Activated CD4-positive, alpha-beta memory T cell treated with anti-CD3 and anti-CD28 coated beads, Interleukin-2, amount 10 ng/mL, durations not matched to agents 7 days and 5 days (primary cell): ENCODE measurements around the gene DBNDD1. TPM values are rescaled to one million over a fixed set of nuclear protein-coding genes. Genes with fewer than 3 reads are reported as not detected.
"Not testable (repeated sequence)": the region's sequence is repeated elsewhere in the genome, so short reads cannot be mapped to it uniquely, and the experiment has no call there.

Source experiments
- CTCF ChIA-PET: fragments of 350-600 bp; sonication (Branson Sonifier 250); formaldehyde crosslinking; loops from one replicate; lab custom pipeline; 2021; ENCODE audit warnings: antibody characterized with exemption, inconsistent platforms; lab: Charles Lee
- POLR2A ChIA-PET: fragments of 350-600 bp; sonication (Branson Sonifier 250); formaldehyde crosslinking; loops from one replicate; lab custom pipeline; 2021; ENCODE audit warnings: antibody characterized with exemption; lab: Charles Lee
- DNase-seq: peaks from one replicate; pipeline ENCODE4 v3.0.0-alpha.2; 2020
- H3K27ac Mint-ChIP-seq: one replicate; pipeline ENCODE4 v1.8.0; 2021; ENCODE audit warnings: mild to moderate bottlenecking, mixed read lengths
- H3K27me3 Mint-ChIP-seq: one replicate; pipeline ENCODE4 v1.8.0; 2021; ENCODE audit warnings: mixed read lengths
- H3K36me3 Mint-ChIP-seq: one replicate; pipeline ENCODE4 v1.8.0; 2021; ENCODE audit warnings: low read depth, mixed read lengths
- H3K4me1 Mint-ChIP-seq: one replicate; pipeline ENCODE4 v1.8.0; 2021; ENCODE audit warnings: mixed read lengths
- H3K4me3 Mint-ChIP-seq: one replicate; pipeline ENCODE4 v1.8.0; 2021; ENCODE audit warnings: mild to moderate bottlenecking, mixed read lengths
- H3K9me3 Mint-ChIP-seq: one replicate; pipeline ENCODE4 v1.8.0; 2021; ENCODE audit warnings: mixed read lengths
- total RNA-seq, 2 experiments: library from RNA; stranded (reverse); gene quantifications; one replicate each; pipeline ENCODE4 v1.2.3, GENCODE V29; 2021

DBNDD1 gene
- total RNA-seq, 2 experiments from 2014 or later = not detected

DNA sequence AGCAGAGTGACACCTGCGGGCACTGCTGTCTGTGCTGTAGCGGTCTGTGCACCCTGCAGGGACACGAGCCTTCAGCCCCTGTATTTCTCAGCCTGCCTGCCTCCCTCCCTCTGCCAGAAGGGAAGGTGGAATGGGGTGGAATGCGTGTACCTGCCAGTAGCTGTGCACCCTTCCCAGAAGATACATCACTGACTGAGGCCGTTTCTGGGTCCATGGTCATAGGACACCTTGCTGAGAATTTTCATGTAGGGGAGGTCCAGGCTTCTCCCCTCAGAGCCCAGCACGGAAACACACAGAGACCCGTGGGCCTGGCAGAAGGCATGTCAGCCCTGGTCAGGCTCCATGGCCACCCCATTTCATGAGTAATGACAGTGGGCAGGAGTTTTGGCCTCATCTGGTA is 16.5 kb downstream of the DBNDD1 start:
- DNase-seq = no peak
- ChIA-PET POLR2A (no interaction called here), CTCF (no interaction called here)
- Mint-ChIP-seq H3K9me3 (no peaks in the 10 kb centered on the region), H3K27ac (no peak overlapping the region), H3K4me3 (no peak overlapping the region), H3K27me3 (no peaks in the 10 kb centered on the region), H3K36me3 (peaks cover 10% of the 10 kb centered on the region), H3K4me1 (no peaks in the 10 kb centered on the region)

DNA sequence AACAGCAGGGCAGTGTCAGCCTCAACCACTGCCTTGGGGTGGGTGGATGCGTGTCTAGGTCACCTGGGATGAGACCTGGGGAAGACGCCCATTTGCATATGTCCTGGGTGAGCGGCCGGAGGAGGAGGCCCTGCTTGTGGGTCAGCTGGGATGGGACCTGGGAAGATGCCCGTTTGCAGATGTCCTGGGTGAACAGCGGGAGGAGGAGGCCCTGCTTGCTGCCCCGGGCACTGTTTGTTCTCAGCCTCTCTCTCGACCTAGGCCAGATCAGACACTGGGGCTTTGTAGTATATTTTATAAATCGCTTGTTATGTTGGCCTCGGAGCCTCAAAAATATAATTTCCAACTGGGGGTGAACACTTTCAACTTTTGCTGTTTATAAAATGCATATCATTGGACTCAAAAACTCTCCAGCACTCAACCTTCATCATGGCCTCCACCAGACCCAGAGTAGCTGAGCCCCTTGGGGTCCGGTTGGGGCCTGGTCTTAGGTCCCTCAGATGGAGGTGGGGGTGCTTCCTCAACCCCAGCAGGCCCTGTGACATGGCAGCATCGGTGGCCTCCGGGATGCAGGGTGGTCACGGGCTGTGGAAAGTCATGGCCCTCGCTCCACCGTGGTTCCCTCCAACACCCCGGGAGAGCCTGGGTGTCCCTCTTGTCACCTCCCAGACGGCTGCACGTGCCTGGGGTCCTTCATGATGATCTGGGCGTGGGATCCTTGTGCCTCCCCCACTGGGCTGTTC is 17.3 kb downstream of the DBNDD1 start:
- Mint-ChIP-seq H3K36me3 (peaks cover 13% of the 10 kb centered on the region), H3K9me3 (no peaks in the 10 kb centered on the region), H3K4me3 (no peak overlapping the region), H3K27me3 (no peaks in the 10 kb centered on the region), H3K27ac (no peak overlapping the region), H3K4me1 (no peaks in the 10 kb centered on the region)
- ChIA-PET CTCF (no interaction called here), POLR2A (no interaction called here)
- no peak for DNase-seq

- CTCF ChIA-PET = no interaction called here
- Mint-ChIP-seq H3K4me1 (peaks cover 2% of the 10 kb centered on the region), H3K36me3 (peaks cover 23% of the 10 kb centered on the region), H3K27me3 (no peaks in the 10 kb centered on the region), H3K27ac (no peak overlapping the region), H3K4me3 (no peak overlapping the region), H3K9me3 (peaks cover 5% of the 10 kb centered on the region)
- DNase-seq = no peak
- POLR2A ChIA-PET = no interaction called here
These were observed 18.4 kb downstream of the DBNDD1 start for GRCh38 chr16:90000733-90001427.

DNA sequence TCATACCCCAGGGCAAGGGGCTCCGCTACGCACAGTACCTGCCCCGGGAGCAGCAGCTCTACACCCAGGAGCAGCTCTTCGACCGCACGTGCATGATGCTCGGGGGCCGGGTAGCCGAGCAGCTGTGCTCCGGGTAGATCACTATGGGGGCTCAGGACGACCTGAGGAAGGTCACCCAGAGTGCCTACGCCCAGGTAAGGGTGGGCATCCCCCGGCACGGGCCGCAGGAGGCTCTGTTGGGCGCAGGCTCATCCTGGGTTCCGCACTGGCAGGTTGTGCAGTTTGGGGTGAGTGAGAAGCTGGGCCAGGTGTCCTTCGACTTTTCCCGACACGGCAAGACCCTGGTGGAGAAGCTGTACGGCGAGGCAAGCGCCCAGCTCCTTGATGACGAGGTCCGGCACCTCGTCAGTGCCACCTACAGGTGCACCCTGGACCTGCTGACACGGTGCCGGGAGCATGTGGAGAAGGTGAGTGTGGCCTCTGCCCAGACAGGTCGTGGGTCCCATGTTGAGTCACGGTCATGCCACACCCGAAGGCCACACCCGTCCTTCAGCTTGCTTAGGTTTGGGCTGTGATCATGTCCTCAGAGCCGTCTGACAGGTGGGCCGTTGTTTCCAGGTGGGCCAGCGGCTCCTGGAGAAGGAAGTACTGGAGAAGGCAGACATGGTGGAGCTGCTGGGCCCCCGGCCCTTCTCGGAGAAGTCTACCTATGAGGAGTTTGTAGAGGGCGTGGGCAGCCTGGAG is 19.3 kb downstream of the DBNDD1 start:
- peaks cover 9% of the 10 kb centered on the region for H3K9me3 Mint-ChIP-seq
- POLR2A ChIA-PET = interaction anchor here (1.1 kb wide), 1 partner anchor 9 kb away, joined by 5 read pairs; no protein-coding TSS in a partner anchor
- H3K4me1 Mint-ChIP-seq = peaks cover 3% of the 10 kb centered on the region
- no peak for DNase-seq
- CTCF ChIA-PET = no interaction called here
- no peak overlapping the region for H3K4me3 Mint-ChIP-seq
- no peaks in the 10 kb centered on the region for H3K27me3 Mint-ChIP-seq
- no peak overlapping the region for H3K27ac Mint-ChIP-seq
- H3K36me3 Mint-ChIP-seq = peaks cover 31% of the 10 kb centered on the region

GRCh38 chr16:89996178-89996489 is 23.1 kb downstream of the DBNDD1 start:
- POLR2A ChIA-PET = no interaction called here
- CTCF ChIA-PET = no interaction called here
- H3K4me1 Mint-ChIP-seq = peaks cover 6% of the 10 kb centered on the region
- H3K27ac Mint-ChIP-seq = peak overlapping the region; percentile 87
- peak overlapping the region; percentile 21 for H3K4me3 Mint-ChIP-seq
- peaks cover 30% of the 10 kb centered on the region for H3K9me3 Mint-ChIP-seq
- H3K36me3 Mint-ChIP-seq = peaks cover 69% of the 10 kb centered on the region
- H3K27me3 Mint-ChIP-seq = no peaks in the 10 kb centered on the region
- DNase-seq = no peak

- CTCF ChIA-PET, POLR2A ChIA-PET, H3K4me1 Mint-ChIP-seq, H3K27me3 Mint-ChIP-seq: not testable (repeated sequence)
- DNase-seq = peak; percentile 70
- peaks cover 74% of the 10 kb centered on the region for H3K36me3 Mint-ChIP-seq
- peak overlapping the region; percentile 87 for H3K27ac Mint-ChIP-seq
- peaks cover 33% of the 10 kb centered on the region for H3K9me3 Mint-ChIP-seq
- peak overlapping the region; percentile 21 for H3K4me3 Mint-ChIP-seq
These were observed 23.6 kb downstream of the DBNDD1 start for GRCh38 chr16:89995475-89996177.

DNA sequence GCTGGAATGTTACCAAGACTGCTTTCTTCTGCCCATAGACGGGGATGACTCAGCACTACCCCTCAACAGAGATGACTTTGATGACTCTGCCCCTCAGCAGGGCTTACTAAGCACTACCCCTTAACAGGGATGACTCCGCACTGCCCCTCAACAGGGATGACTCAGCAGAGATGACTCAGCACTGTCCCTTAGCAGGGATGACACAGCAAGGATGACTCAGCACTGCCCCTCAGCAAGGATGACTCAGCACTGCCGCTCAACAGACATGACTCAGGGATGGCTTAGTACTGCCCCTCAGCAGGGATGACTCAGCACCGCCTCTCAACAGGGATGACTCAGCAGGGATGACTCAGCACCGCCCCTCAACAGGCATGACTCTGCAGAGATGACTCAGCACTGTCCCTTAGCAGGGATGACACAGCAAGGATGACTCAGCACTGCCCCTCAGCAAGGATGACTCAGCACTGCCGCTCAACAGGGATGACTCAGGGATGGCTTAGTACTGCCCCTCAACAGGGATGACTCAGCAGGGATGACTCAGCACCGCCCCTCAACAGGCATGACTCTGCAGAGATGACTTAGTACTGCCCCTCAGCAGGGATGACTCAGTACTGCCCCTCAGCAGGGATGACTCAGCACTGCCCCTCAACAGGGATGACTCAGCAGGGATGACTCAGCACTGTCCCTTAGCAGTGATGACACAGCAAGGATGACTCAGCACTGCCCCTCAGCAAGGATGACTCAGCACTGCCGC is 24.4 kb downstream of the DBNDD1 start:
- POLR2A ChIA-PET = interaction anchor here (1.3 kb wide), 1 partner anchor 23 kb away, joined by 3 read pairs; no protein-coding TSS in a partner anchor
- peaks cover 80% of the 10 kb centered on the region for H3K36me3 Mint-ChIP-seq
- CTCF ChIA-PET, H3K4me1 Mint-ChIP-seq, H3K27me3 Mint-ChIP-seq: not testable (repeated sequence)
- H3K27ac Mint-ChIP-seq = peak overlapping the region; percentile 87
- peaks cover 33% of the 10 kb centered on the region for H3K9me3 Mint-ChIP-seq
- peak; percentile 70 for DNase-seq
- peak overlapping the region; percentile 39 for H3K4me3 Mint-ChIP-seq

GRCh38 chr16:89994389-89994720 is 24.9 kb downstream of the DBNDD1 start:
- POLR2A ChIA-PET = interaction anchor here (1.3 kb wide), 1 partner anchor 22 kb away, joined by 3 read pairs; no protein-coding TSS in a partner anchor
- Mint-ChIP-seq H3K4me3 (no peak overlapping the region), H3K27ac (peak overlapping the region; percentile 87)

DNA sequence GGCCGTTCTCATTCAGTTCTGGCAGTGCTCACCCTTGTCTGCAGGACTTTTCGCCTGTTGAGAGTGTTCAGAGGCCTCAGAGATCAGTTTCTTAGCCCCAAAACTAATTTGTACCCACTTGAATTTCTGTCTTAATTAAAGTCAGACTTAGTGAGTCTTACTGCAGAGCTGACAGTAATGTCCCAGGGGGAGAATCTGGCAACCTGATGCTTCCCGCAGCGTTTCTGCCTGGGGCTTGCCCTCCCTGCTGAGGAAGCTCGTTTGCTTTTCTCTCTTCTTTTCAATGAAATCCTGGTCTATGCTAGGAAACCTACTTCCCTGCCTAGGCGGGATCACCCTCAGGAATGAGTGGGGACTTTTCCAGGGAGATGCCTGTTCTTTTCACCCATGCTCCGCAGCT is 25.3 kb downstream of the DBNDD1 start:
- Mint-ChIP-seq H3K36me3 (peaks cover 83% of the 10 kb centered on the region), H3K4me3 (no peak overlapping the region), H3K9me3 (peaks cover 33% of the 10 kb centered on the region), H3K4me1 (peaks cover 6% of the 10 kb centered on the region), H3K27me3 (no peaks in the 10 kb centered on the region), H3K27ac (peak overlapping the region; percentile 87)
- ChIA-PET CTCF (no interaction called here), POLR2A (interaction anchor here (1.3 kb wide), 1 partner anchor 22 kb away, joined by 3 read pairs; no protein-coding TSS in a partner anchor)
- no peak for DNase-seq

More at GRCh38 chr16:89994389-89994720, 24.9 kb downstream of the DBNDD1 start:
- no peak for DNase-seq
- Mint-ChIP-seq H3K9me3 (peaks cover 33% of the 10 kb centered on the region), H3K4me1 (peaks cover 6% of the 10 kb centered on the region), H3K36me3 (peaks cover 81% of the 10 kb centered on the region), H3K27me3 (no peaks in the 10 kb centered on the region)
- CTCF ChIA-PET = no interaction called here

DNA sequence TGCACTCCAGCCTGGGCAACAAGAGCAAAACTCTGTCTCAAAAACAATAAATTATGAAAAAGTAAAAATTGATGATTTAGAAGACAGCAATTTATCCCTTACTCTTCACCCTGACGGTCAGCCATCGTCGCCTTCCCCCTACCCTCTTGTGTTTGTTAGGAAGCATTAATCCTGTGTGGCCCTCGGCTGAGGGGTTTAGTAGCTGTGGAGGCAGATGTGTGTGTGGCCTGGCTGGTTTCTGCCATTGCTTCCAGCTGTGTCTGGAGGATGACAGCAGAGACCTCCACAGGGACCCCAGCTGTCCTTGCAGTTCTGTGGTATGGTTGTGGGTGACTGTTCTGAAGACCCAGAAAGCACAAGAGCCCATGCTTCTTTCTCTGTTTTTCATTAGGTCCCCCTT is 25.9 kb downstream of the DBNDD1 start:
- peaks cover 33% of the 10 kb centered on the region for H3K9me3 Mint-ChIP-seq
- ChIA-PET CTCF (no interaction called here), POLR2A (interaction anchor here (1.3 kb wide), 1 partner anchor 22 kb away, joined by 3 read pairs; no protein-coding TSS in a partner anchor)
- H3K27me3 Mint-ChIP-seq = no peaks in the 10 kb centered on the region
- no peak for DNase-seq
- peaks cover 6% of the 10 kb centered on the region for H3K4me1 Mint-ChIP-seq
- peaks cover 84% of the 10 kb centered on the region for H3K36me3 Mint-ChIP-seq
- H3K4me3 Mint-ChIP-seq = no peak overlapping the region
- no peak overlapping the region for H3K27ac Mint-ChIP-seq

DNA sequence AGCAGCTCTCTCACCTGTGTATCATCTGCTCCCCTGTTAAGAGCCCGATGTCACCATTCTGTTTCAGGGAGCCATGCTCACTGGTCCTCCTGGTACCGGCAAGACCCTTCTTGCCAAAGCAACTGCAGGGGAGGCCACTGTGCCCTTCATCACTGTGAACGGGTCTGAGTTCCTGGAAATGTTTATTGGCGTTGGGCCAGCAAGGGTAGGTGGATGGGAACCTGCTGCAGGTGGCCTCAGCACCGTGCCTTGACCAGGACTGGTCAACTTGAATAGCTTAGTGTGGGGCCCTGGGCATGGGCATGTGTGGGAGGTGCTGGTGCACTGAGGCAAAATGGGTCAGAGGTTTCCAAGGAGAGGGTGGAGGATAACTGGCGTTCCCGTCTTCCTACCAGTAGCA is 28.5 kb downstream of the DBNDD1 start:
- peaks cover 83% of the 10 kb centered on the region for H3K36me3 Mint-ChIP-seq
- H3K27ac Mint-ChIP-seq = no peak overlapping the region
- H3K4me1 Mint-ChIP-seq = peaks cover 3% of the 10 kb centered on the region
- DNase-seq = no peak
- H3K9me3 Mint-ChIP-seq = peaks cover 27% of the 10 kb centered on the region
- H3K27me3 Mint-ChIP-seq = no peaks in the 10 kb centered on the region
- ChIA-PET CTCF (no interaction called here), POLR2A (no interaction called here)
- no peak overlapping the region for H3K4me3 Mint-ChIP-seq

GRCh38 chr16:89988951-89989350 is 30.3 kb downstream of the DBNDD1 start:
- POLR2A ChIA-PET = no interaction called here
- peaks cover 15% of the 10 kb centered on the region for H3K9me3 Mint-ChIP-seq
- H3K36me3 Mint-ChIP-seq = peaks cover 80% of the 10 kb centered on the region

More at GRCh38 chr16:89988951-89989350, 30.3 kb downstream of the DBNDD1 start:
- CTCF ChIA-PET = interaction anchor here (1.6 kb wide), 1 partner anchor 17 kb away, joined by 3 read pairs; no protein-coding TSS in a partner anchor
- DNase-seq = no peak
- Mint-ChIP-seq H3K4me3 (no peak overlapping the region), H3K27me3 (no peaks in the 10 kb centered on the region), H3K4me1 (peaks cover 7% of the 10 kb centered on the region), H3K27ac (no peak overlapping the region)
